T-cell (primary cell): ENCODE measurements around the gene ACY1. TPM values are rescaled to one million over a fixed set of nuclear protein-coding genes. Genes with fewer than 3 reads are reported as not detected.

Experiments used
- ATAC-seq, 4 experiments: fragments of 200-7000 bp in 3 of 4; fragments of 150-1000 bp in 1 of 4; cut with Tn5 transposase; replicated peaks in 1 of 4; 1 replicate in 3 of 4; 2 replicates in 1 of 4; pipeline ENCODE4 v1.10.0; 2021; ENCODE audit warnings: moderate library complexity in 3 of 4, mild to moderate bottlenecking in 2 of 4, moderate number of reproducible peaks in 1 of 4
- CTCF ChIA-PET, 2 donors: fragments of 300-600 bp; sonication (Branson Sonifier 250); formaldehyde crosslinking; loops; one replicate each; lab custom pipeline; 2022; ENCODE audit warnings: antibody characterized with exemption in 2 of 2; lab: Charles Lee
- POLR2A ChIA-PET, 2 donors: fragments of 300-600 bp; sonication (Branson Sonifier 250); formaldehyde crosslinking; loops; one replicate each; lab custom pipeline; 2022; ENCODE audit warnings: antibody characterized with exemption in 2 of 2; lab: Charles Lee
- DNase-seq, 35 experiments: peaks; one replicate each; pipeline versions ENCODE4 v3.0.0 to v3.0.0-alpha.2; 2013 to 2023
- H3K27ac ChIP-seq: one replicate; pipeline ENCODE4 v1.5.1; 2013; ENCODE audit warnings: low read length
- H3K27me3 ChIP-seq, 2 experiments: replicated peaks in 1 of 2; 1 replicate in 1 of 2; 2 replicates in 1 of 2; pipeline versions ENCODE4 v1.6.1 to v1.7.0; 2013; ENCODE audit warnings: low read length in 1 of 2, mixed read lengths in 1 of 2; ENCODE audit not compliant: control insufficient read depth in 2 of 2, insufficient read depth in 2 of 2; ENCODE audit errors: extremely low read depth in 1 of 2
- H3K36me3 ChIP-seq, 2 donors: 1 replicate in 1 of 2; 2 replicates in 1 of 2; pipeline versions ENCODE4 v1.6.1 to v1.7.0; 2013; ENCODE audit warnings: low read length in 1 of 2; ENCODE audit not compliant: control insufficient read depth in 2 of 2, insufficient read depth in 1 of 2; ENCODE audit errors: extremely low read depth in 1 of 2
- H3K4me1 ChIP-seq, 2 experiments: 1 replicate in 1 of 2; 2 replicates in 1 of 2; pipeline versions ENCODE4 v1.6.1 to v1.7.0; 2013; ENCODE audit warnings: low read length in 2 of 2, mixed read lengths in 1 of 2; ENCODE audit not compliant: insufficient read depth in 2 of 2, control insufficient read depth in 1 of 2; ENCODE audit errors: extremely low read depth in 1 of 2
- H3K4me3 ChIP-seq, 2 donors: 1 replicate in 1 of 2; 2 replicates in 1 of 2; pipeline versions ENCODE4 v1.5.1 to v1.7.0; 2013; ENCODE audit warnings: mild to moderate bottlenecking in 2 of 2, low read length in 1 of 2, moderate library complexity in 1 of 2; ENCODE audit not compliant: control insufficient read depth in 1 of 2; ENCODE audit errors: extremely low read depth in 1 of 2
- H3K9me3 ChIP-seq: 2 replicates; pipeline ENCODE4 v1.7.0; 2013
- H3K27ac Mint-ChIP-seq, 2 donors: one replicate each; pipeline ENCODE4 v1.8.0; 2020 to 2021; ENCODE audit warnings: mild to moderate bottlenecking in 2 of 2, mixed read lengths in 2 of 2
- H3K27me3 Mint-ChIP-seq, 2 donors: one replicate each; pipeline ENCODE4 v1.8.0; 2021 to 2022; ENCODE audit warnings: mixed read lengths in 2 of 2
- H3K36me3 Mint-ChIP-seq: one replicate; pipeline ENCODE4 v1.8.0; 2021; ENCODE audit warnings: mixed read lengths
- H3K4me1 Mint-ChIP-seq, 3 donors: one replicate each; pipeline ENCODE4 v1.8.0; 2020 to 2022; ENCODE audit warnings: mixed read lengths in 3 of 3, mild to moderate bottlenecking in 1 of 3
- H3K4me3 Mint-ChIP-seq, 3 donors: one replicate each; pipeline ENCODE4 v1.8.0; 2020 to 2022; ENCODE audit warnings: mild to moderate bottlenecking in 3 of 3, mixed read lengths in 3 of 3, moderate library complexity in 3 of 3
- H3K9me3 Mint-ChIP-seq, 3 donors: one replicate each; pipeline ENCODE4 v1.8.0; 2020 to 2022; ENCODE audit warnings: mixed read lengths in 3 of 3
- WGBS: methylation state at CpG from one replicate; pipeline ENCODE4 v1.1.5; 2013; ENCODE audit warnings: missing lambda C conversion rate; ENCODE audit not compliant: insufficient coverage; 5-methylcytosine and 5-hydroxymethylcytosine counted together
- total RNA-seq, 35 experiments: library from RNA in 6 of 35; stranded (reverse) in 6 of 35; fragments of 120-200 nt in 1 of 35; gene quantifications; one replicate each; pipeline versions ENCODE4 v1.2.1 to v1.2.4 and lab custom pipeline; 2013 to 2026

Gene ACY1
- total RNA-seq, 5 donors from 2014 or later (not counting 1 experiment from before 2014, with no cell fraction given), result 6.2 to 19.0 (median 13.3) TPM

DNA sequence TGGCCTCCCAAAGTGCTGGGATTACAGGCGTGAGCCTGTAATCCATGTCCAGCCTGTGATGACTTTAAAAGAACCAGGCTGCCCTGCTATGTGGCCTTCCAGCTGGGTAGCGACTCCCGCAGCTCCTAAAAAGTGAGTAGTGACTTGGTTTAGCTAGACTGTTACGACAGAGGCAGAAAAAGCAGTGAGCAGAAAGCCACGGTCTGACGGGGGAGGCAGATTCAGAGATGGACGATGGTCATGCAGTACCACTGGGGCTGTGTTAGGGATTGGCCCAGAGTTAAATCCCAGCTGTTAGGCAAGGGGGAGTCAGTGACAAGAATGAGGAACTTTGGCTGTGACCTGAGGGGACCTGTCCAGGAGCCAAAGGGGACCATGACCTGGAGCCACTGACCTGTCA, 15.4 kb downstream of the ACY1 start:
- Histone ChIP-seq H3K9me3 (no peaks in the 10 kb centered on the region), H3K36me3 (peaks cover 0 to 14% of the 10 kb centered on the region in 2 donors), H3K27ac (no peak overlapping the region), H3K4me1 (peaks cover 11 to 33% of the 10 kb centered on the region in 2 experiments), H3K4me3 (no peak overlapping the region), H3K27me3 (peaks cover 0 to 12% of the 10 kb centered on the region in 2 experiments)
- ATAC-seq, result no peak
- no peaks in the 10 kb centered on the region for H3K27me3 Mint-ChIP-seq
- DNase-seq, result no peak
- ChIA-PET CTCF (interaction anchor here in 1 of 2 donors (1.2 kb wide), 1 partner anchor 123 kb away, joined by 3 read pairs; no protein-coding TSS in a partner anchor), POLR2A (no interaction called here)
- no peak overlapping the region for H3K4me3 Mint-ChIP-seq
- no peaks in the 10 kb centered on the region for H3K9me3 Mint-ChIP-seq
- peaks cover 14% of the 10 kb centered on the region for H3K36me3 Mint-ChIP-seq
- no peak overlapping the region for H3K27ac Mint-ChIP-seq
- peaks cover 26 to 32% (median 27%) of the 10 kb centered on the region in 3 donors for H3K4me1 Mint-ChIP-seq
- 93% methylated on average over 6 of the region's 7 CpGs for WGBS

DNA sequence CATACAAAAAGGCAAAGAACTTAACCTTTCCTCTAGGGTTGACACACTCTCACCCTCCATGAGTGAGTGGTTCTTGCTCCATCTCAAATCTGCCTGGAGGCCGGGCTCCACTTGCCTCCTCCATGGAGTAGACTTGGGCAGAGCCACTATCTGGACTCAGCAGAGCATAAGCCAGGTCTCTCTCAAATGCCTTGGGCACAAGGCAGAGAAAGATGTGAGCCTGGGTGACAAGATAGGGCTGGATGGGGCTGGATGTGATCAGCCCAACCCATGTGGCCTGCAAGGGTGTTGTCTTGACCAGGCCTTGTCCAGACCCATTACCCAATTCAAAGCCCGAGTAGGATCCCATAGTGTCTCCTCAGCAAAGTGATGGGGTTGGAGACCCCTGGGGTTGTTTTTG, 16.5 kb downstream of the ACY1 start:
- H3K27me3 Mint-ChIP-seq, result no peaks in the 10 kb centered on the region
- Histone ChIP-seq H3K4me1 (peaks cover 5 to 23% of the 10 kb centered on the region in 2 experiments), H3K9me3 (no peaks in the 10 kb centered on the region), H3K27ac (no peak overlapping the region), H3K36me3 (peaks cover 0 to 4% of the 10 kb centered on the region in 2 donors), H3K27me3 (peaks cover 0 to 12% of the 10 kb centered on the region in 2 experiments), H3K4me3 (no peak overlapping the region)
- H3K4me3 Mint-ChIP-seq, result no peak overlapping the region
- DNase-seq, result no peak
- H3K27ac Mint-ChIP-seq, result no peak overlapping the region
- no peak for ATAC-seq
- H3K4me1 Mint-ChIP-seq, result peaks cover 15 to 24% (median 17%) of the 10 kb centered on the region in 3 donors
- 100% methylated on average over 1 of the region's 2 CpGs for WGBS
- ChIA-PET CTCF (interaction anchor here in 1 of 2 donors (0.7 to 1.2 kb wide), 2 partner anchors 122 to 336 kb away, joined by 3 read pairs; no protein-coding TSS in a partner anchor), POLR2A (no interaction called here)
- H3K9me3 Mint-ChIP-seq, result no peaks in the 10 kb centered on the region
- peaks cover 4% of the 10 kb centered on the region for H3K36me3 Mint-ChIP-seq

DNA sequence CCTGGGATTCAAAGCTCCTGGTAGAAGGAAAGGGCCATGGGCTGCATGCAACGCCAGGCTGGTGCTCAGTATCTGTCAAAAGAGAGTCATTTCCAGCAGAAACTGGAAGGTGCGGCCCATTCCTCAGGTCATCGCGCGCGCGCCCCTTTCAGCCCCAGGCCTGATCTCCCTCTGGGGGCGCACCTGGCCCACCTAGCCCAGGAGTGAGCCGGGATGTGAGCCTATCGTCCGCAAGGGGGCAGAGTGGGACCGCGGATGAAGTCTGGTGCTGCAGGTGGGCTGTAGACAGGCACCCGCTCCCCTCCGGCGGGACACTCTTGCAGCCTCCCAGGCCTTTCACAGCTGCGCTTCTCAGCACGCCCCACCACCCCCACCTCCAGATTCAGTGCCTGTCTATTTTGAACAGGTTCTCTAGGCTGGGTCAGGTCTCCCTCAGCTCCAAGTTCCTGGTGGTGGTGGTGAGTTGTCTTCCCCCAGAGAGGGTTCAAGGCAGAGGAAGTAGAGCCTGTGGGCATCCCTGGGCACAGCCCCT, 18.2 kb downstream of the ACY1 start:
- H3K4me3 Mint-ChIP-seq, result no peak overlapping the region
- Histone ChIP-seq H3K36me3 (no peaks in the 10 kb centered on the region), H3K4me1 (peaks cover 2 to 26% of the 10 kb centered on the region in 2 experiments), H3K27ac (no peak overlapping the region), H3K27me3 (peaks cover 0 to 16% of the 10 kb centered on the region in 2 experiments), H3K4me3 (no peak overlapping the region), H3K9me3 (no peaks in the 10 kb centered on the region)
- H3K27me3 Mint-ChIP-seq, result no peaks in the 10 kb centered on the region
- WGBS, result 3% methylated on average over 15 of the region's 18 CpGs
- CTCF ChIA-PET, result interaction anchor here (0.6 to 2.3 kb wide), 10 partner anchors 52 to 143 kb away, joined by 3 to 10 read pairs (median 4); partner anchors contain the start of gene RRP9 (in 1 of the 2)
- H3K9me3 Mint-ChIP-seq, result no peaks in the 10 kb centered on the region
- no peaks in the 10 kb centered on the region for H3K36me3 Mint-ChIP-seq
- DNase-seq, result peak; percentile 69 to 93 (median 83)
- POLR2A ChIA-PET, result no interaction called here
- peaks cover 17 to 24% (median 19%) of the 10 kb centered on the region in 3 donors for H3K4me1 Mint-ChIP-seq
- no peak overlapping the region for H3K27ac Mint-ChIP-seq
- peak; percentile 92 to 99 (median 96) for ATAC-seq

DNA sequence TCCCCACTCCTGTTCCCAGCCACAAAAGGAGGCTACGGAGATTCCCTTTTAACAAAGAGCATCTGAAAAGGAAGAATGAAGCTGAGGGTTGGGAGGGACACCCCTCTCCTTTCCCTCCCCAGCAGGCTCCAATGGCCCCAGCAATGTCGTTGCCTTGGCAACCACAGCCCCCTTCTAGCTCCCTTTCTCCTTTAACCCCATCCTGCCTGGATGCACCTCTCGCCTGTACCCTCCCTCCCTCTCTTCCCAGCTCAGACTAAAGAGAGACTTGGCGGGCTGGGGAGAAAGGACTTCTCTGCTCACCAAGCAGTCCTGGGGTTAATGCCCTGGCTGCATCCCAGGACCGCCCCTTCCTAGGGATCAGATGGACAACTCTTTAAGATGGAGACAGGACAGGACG, 19.4 kb downstream of the ACY1 start:
- no peaks in the 10 kb centered on the region for H3K27me3 Mint-ChIP-seq
- Histone ChIP-seq H3K4me1 (peaks cover 2 to 26% of the 10 kb centered on the region in 2 experiments), H3K27ac (no peak overlapping the region), H3K27me3 (peaks cover 0 to 16% of the 10 kb centered on the region in 2 experiments), H3K4me3 (no peak overlapping the region), H3K9me3 (no peaks in the 10 kb centered on the region), H3K36me3 (no peaks in the 10 kb centered on the region)
- no peak overlapping the region for H3K27ac Mint-ChIP-seq
- no peaks in the 10 kb centered on the region for H3K9me3 Mint-ChIP-seq
- no peak overlapping the region for H3K4me3 Mint-ChIP-seq
- DNase-seq, result no peak
- H3K4me1 Mint-ChIP-seq, result peaks cover 17 to 21% (median 19%) of the 10 kb centered on the region in 3 donors
- ChIA-PET CTCF (interaction anchor here (0.6 to 2.3 kb wide), 4 partner anchors 61 to 690 kb away, joined by 3 to 10 read pairs (median 4); partner anchors contain the start of gene RRP9 (in 1 of the 2)), POLR2A (no interaction called here)
- no peaks in the 10 kb centered on the region for H3K36me3 Mint-ChIP-seq
- no peak for ATAC-seq
- 80% methylated on average over 4 of the region's 6 CpGs for WGBS

DNA sequence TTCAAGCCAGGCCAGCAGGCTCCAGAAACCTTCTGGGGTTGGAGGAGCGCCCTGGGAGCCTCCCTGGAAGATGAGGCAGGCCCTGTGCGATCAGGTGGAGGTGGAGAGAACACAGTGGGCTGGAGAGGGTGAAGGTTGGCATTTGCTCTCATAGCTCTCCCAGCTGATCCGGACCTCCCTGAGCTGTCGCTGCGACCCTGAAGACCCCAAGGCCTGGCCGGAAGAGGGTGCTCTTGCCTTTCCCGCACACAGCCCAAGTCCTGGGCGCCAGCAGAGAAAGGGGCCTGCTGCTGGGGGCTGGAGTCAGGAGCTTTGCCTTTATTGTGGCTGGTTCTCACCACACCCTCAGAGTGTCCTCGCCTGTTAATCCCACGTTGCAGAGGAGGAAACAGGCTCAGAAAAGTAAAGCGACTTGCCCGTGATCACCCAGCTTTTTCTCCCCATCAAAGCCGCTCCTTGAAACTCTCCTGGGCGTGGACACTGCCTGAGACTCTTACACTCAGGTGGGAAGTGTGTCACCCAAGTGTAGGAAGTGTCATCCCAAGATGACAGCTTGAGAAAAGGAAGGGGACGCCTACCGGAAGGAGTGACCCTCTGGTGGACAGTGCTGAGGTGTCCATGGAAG, 20.9 kb downstream of the ACY1 start:
- WGBS, result 55% methylated on average over 8 of the region's 16 CpGs
- Mint-ChIP-seq H3K27ac (no peak overlapping the region), H3K27me3 (no peaks in the 10 kb centered on the region), H3K4me1 (peaks cover 17 to 21% (median 19%) of the 10 kb centered on the region in 3 donors), H3K36me3 (no peaks in the 10 kb centered on the region), H3K4me3 (no peak overlapping the region), H3K9me3 (no peaks in the 10 kb centered on the region)
- Histone ChIP-seq H3K4me1 (peaks cover 2 to 26% of the 10 kb centered on the region in 2 experiments), H3K36me3 (no peaks in the 10 kb centered on the region), H3K27ac (no peak overlapping the region), H3K9me3 (no peaks in the 10 kb centered on the region), H3K4me3 (no peak overlapping the region), H3K27me3 (peaks cover 0 to 16% of the 10 kb centered on the region in 2 experiments)
- ATAC-seq (no peak), DNase-seq (no peak)
- POLR2A ChIA-PET, result interaction anchor here in 1 of 2 donors (0.6 kb wide), 1 partner anchor 399 kb away, joined by 4 read pairs; no protein-coding TSS in a partner anchor
- CTCF ChIA-PET, result interaction anchor here (0.5 to 1.1 kb wide), 5 partner anchors 62 to 155 kb away, joined by 3 read pairs; no protein-coding TSS in a partner anchor

DNA sequence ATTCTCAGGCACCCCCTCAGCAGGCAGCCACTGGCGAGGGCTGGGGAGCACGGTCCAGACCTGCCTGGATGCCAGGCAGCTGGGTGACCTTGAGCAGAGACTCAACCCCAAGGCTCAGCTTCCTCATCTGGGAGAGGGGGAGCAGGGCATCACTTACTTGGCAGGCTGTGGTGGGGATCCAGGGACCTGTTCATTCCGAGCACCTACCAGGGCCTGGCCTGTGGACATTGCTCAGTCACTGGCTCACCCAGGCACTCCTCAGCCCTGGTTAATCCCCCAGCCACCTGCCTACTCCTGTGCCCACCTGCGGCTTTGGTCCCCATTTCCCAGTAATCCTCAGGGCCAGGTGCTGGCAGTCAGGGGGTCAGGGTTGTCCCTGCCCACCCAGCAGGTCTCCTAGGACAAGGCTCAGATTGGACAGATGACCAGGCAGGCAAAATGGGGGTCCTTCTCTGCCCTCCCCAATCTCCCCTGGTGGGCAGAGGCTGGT, 21.6 kb downstream of the ACY1 start:
- Histone ChIP-seq H3K4me3 (no peak overlapping the region), H3K9me3 (no peaks in the 10 kb centered on the region), H3K4me1 (peaks cover 2 to 26% of the 10 kb centered on the region in 2 experiments), H3K27me3 (peaks cover 0 to 13% of the 10 kb centered on the region in 2 experiments), H3K36me3 (no peaks in the 10 kb centered on the region), H3K27ac (no peak overlapping the region)
- Mint-ChIP-seq H3K36me3 (no peaks in the 10 kb centered on the region), H3K4me1 (peaks cover 17 to 21% (median 19%) of the 10 kb centered on the region in 3 donors), H3K9me3 (no peaks in the 10 kb centered on the region), H3K27ac (no peak overlapping the region), H3K27me3 (no peaks in the 10 kb centered on the region), H3K4me3 (peak overlapping the region in 1 of 3 donors; percentile 37)
- DNase-seq (no peak), ATAC-seq (no peak)
- 100% methylated on average over 1 of the region's 4 CpGs for WGBS
- CTCF ChIA-PET, result interaction anchor here in 1 of 2 donors (1.0 to 1.1 kb wide), 2 partner anchors 118 to 138 kb away, joined by 3 read pairs; no protein-coding TSS in a partner anchor
- POLR2A ChIA-PET, result interaction anchor here in 1 of 2 donors (0.6 kb wide), 1 partner anchor 400 kb away, joined by 4 read pairs; no protein-coding TSS in a partner anchor
